Measurements from ENCODE around the gene ROPN1L. TPM values are rescaled to one million over a fixed set of nuclear protein-coding genes. Genes with fewer than 3 reads are reported as not detected.

Gene ROPN1L
- total and polyA plus RNA-seq, 10 of the 15 experiments (the other 5 are each of a cell fraction or from before 2014, with no cell fraction given), result 0.07 to 0.38 (median 0.22) TPM; not detected in 6

DNA sequence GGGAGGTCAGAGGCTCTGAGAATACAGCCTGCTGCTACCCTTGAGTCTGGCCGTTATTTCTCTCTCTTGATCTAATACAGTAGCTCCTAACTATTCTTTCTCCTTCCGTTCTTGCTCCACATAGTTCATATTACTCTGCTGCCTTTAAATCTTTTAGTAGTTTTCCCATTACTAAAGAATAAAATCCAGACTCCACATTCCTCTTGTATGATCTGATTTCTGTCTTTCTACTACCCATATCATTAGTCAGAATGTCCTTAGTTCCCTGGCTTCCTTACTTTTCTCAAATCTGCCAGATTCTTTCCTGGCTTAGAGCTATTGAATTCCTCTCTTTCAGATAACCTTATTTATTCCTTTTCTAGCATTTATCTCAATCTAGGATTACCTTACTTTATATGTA lies 48.2 kb upstream of the ROPN1L start:
- intact Hi-C loops (cut with micrococcal nuclease; ENCODE audit: unreplicated experiment), result no loop called here
- Histone ChIP-seq H3K4me2 (ENCODE audit: control insufficient read depth, insufficient read depth) (no peak overlapping the region), H3K79me2 (ENCODE audit: control insufficient read depth, insufficient read depth, low read length) (no peaks in the 10 kb centered on the region), H2AFZ (ENCODE audit: control insufficient read depth, low read depth, low read length) (no peak overlapping the region), H3K4me1 (ENCODE audit: control insufficient read depth, insufficient read depth, low read length) (no peaks in the 10 kb centered on the region), H4K20me1 (ENCODE audit: control insufficient read depth, insufficient read depth) (no peaks in the 10 kb centered on the region; the same call in 1 of the 2 replicates), H3K36me3 (ENCODE audit: control insufficient read depth in 2 of 2, insufficient read depth in 2 of 2, low read length in 1 of 2) (peaks cover 10 to 34% of the 10 kb centered on the region in 2 experiments), H3K9me3 (replicated peaks; ENCODE audit: control insufficient read depth, insufficient read depth, low read length) (no peaks in the 10 kb centered on the region), H3K27me3 (replicated peaks in 1 of 2; ENCODE audit: control insufficient read depth in 2 of 2, insufficient read depth in 2 of 2, low read length in 1 of 2) (no peaks in the 10 kb centered on the region), H3K4me3 (no peak overlapping the region), H3K9ac (ENCODE audit: control insufficient read depth, insufficient read depth, low read length) (no peak overlapping the region), H3K27ac (ENCODE audit: control insufficient read depth, insufficient read depth) (no peak overlapping the region)
- no peak for TF ChIP-seq BRCA1 (IDR thresholded peaks at IDR 0.05; ENCODE audit: low read depth, low read length)
- TF ChIP-seq DPF2 (IDR thresholded peaks at IDR 0.05), result no peak
- TF ChIP-seq WRNIP1 (IDR thresholded peaks at IDR 0.05; ENCODE audit: borderline replicate concordance, low read depth, low read length), result no peak
- POLR2A ChIA-PET, result interaction anchor here (0.6 kb wide), 1 partner anchor 29 kb away, joined by 3 read pairs; no protein-coding TSS in a partner anchor
- DNase-seq (ENCODE audit: low read depth, low spot score) (no peak), ATAC-seq (no peak), FAIRE-seq (no peak)
- BruUV-seq (replicated peaks), result no TSS peak
- 90% methylated on average over 2 of the region's 2 CpGs for WGBS (ENCODE audit: insufficient coverage, insufficient replicate concordance, low lambda C conversion rate, missing lambda C conversion rate)
- CTCF ChIA-PET, result interaction anchor here (0.7 to 2.3 kb wide), 4 partner anchors 10 to 49 kb away, joined by 3 to 6 read pairs (median 4); no protein-coding TSS in a partner anchor
- RAD21 ChIA-PET (ENCODE audit: unreplicated experiment), result interaction anchor here (0.9 kb wide), 1 partner anchor 30 kb away, joined by 4 read pairs; no protein-coding TSS in a partner anchor
- in situ Hi-C loops (cut with MboI), result no loop called here
- SMC1A ChIA-PET (ENCODE audit: uncharacterized antibody, unreplicated experiment), result interaction anchor here (1.3 kb wide), 2 partner anchors 25 to 26 kb away, joined by 3 read pairs; no protein-coding TSS in a partner anchor

- H3K9me3 ChIP-seq (replicated peaks; ENCODE audit: control insufficient read depth, insufficient read depth, low read length), result no peaks in the 10 kb centered on the region
- no peak for ATAC-seq
- peaks cover 4 to 25% of the 10 kb centered on the region in 2 experiments for H3K36me3 ChIP-seq (ENCODE audit: control insufficient read depth in 2 of 2, insufficient read depth in 2 of 2, low read length in 1 of 2)
- no peak for TF ChIP-seq MTA3 (IDR thresholded peaks at IDR 0.05; ENCODE audit: borderline replicate concordance, low read length)
- TF ChIP-seq POLR2AphosphoS5 (IDR thresholded peaks at IDR 0.05; ENCODE audit: low read length), result peak; percentile 56; the same call in 1 of the 2 replicates
- no peak for TF ChIP-seq YBX1 (IDR thresholded peaks at IDR 0.05)
- no peak overlapping the region for H3K4me2 ChIP-seq (ENCODE audit: control insufficient read depth, insufficient read depth)
- in situ Hi-C loops (cut with MboI) (no loop called here), intact Hi-C loops (cut with micrococcal nuclease; ENCODE audit: unreplicated experiment) (no loop called here)
- 97% methylated on average over 5 of the region's 5 CpGs for WGBS (ENCODE audit: insufficient coverage, insufficient replicate concordance, low lambda C conversion rate, missing lambda C conversion rate)
- ChIA-PET SMC1A (ENCODE audit: uncharacterized antibody, unreplicated experiment) (interaction anchor here (0.6 to 1.7 kb wide), 7 partner anchors 9 to 54 kb away, joined by 3 to 6 read pairs (median 3); no protein-coding TSS in a partner anchor), CTCF (interaction anchor here (0.9 to 1.5 kb wide), 3 partner anchors 19 to 38 kb away, joined by 4 read pairs; no protein-coding TSS in a partner anchor), RAD21 (ENCODE audit: unreplicated experiment) (interaction anchor here (1.0 kb wide), 1 partner anchor 113 kb away, joined by 3 read pairs; no protein-coding TSS in a partner anchor), POLR2A (no interaction called here)
- H3K27me3 ChIP-seq (replicated peaks in 1 of 2; ENCODE audit: control insufficient read depth in 2 of 2, insufficient read depth in 2 of 2, low read length in 1 of 2), result no peaks in the 10 kb centered on the region
- peaks cover 10% of the 10 kb centered on the region; the same call in 1 of the 2 replicates for H3K4me1 ChIP-seq (ENCODE audit: control insufficient read depth, insufficient read depth, low read length)
- no peaks in the 10 kb centered on the region; the same call in 1 of the 2 replicates for H4K20me1 ChIP-seq (ENCODE audit: control insufficient read depth, insufficient read depth)
- H3K4me3 ChIP-seq, result no peak overlapping the region
- DNase-seq (ENCODE audit: low read depth, low spot score), result no peak
- no peaks in the 10 kb centered on the region for H3K79me2 ChIP-seq (ENCODE audit: control insufficient read depth, insufficient read depth, low read length)
- H3K9ac ChIP-seq (ENCODE audit: control insufficient read depth, insufficient read depth, low read length), result no peak overlapping the region
- BruUV-seq (replicated peaks), result no TSS peak
- no peak for FAIRE-seq
- H3K27ac ChIP-seq (ENCODE audit: control insufficient read depth, insufficient read depth), result no peak overlapping the region
- no peak overlapping the region for H2AFZ ChIP-seq (ENCODE audit: control insufficient read depth, low read depth, low read length)
Observed at GRCh38 chr5:10396552-10396951, 45.1 kb upstream of the ROPN1L start.

Measured in GM12878 (cell line).